ENCODE results near the gene DCLK1.
"Not testable (repeated sequence)": the region's sequence is repeated elsewhere in the genome, so short reads cannot be mapped to it uniquely, and the experiment has no call there.

Gene DCLK1

DNA sequence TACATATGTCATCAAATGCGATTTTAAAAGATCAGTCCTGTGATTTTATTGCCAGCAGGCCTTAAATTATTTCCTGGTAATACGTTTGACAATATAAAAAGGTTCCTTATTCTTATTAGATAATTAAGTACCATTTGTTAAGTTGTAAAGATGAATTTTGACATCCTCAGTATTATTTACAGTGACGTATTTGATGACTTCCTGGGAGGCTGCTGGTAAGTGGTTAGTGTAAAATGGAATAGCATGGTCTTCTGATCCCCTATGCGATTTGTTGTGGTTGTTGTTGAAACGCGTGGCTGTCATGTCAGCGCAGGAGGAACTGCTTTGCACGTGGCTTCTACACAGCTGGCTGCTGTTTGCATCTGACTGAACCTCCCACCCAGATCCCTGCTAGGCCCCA lies 99.7 kb downstream of the DCLK1 start:
- no peak for DNase-seq

- no peak for DNase-seq
Observed at GRCh38 chr13:36030670-36031331, 100.4 kb downstream of the DCLK1 start.

DNA sequence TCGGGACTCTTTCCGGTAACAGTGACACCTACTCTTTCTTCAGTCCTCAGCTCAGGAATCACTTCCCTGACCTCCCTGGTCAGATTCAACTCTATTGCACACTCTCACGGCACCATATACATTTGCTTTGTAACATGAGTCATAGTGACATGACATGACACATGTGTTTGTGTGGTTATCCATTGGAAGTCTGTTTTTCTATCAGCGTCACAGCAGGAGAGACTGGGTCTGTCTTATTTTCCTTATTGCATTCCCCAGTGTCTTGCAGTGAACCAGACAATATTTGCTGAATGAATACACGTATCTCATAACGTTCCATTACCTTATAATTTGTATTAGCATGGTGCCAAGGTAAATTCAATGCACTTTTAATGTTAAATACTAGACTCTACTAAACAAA lies 102.0 kb downstream of the DCLK1 start:
- DNase-seq: no peak

DNA sequence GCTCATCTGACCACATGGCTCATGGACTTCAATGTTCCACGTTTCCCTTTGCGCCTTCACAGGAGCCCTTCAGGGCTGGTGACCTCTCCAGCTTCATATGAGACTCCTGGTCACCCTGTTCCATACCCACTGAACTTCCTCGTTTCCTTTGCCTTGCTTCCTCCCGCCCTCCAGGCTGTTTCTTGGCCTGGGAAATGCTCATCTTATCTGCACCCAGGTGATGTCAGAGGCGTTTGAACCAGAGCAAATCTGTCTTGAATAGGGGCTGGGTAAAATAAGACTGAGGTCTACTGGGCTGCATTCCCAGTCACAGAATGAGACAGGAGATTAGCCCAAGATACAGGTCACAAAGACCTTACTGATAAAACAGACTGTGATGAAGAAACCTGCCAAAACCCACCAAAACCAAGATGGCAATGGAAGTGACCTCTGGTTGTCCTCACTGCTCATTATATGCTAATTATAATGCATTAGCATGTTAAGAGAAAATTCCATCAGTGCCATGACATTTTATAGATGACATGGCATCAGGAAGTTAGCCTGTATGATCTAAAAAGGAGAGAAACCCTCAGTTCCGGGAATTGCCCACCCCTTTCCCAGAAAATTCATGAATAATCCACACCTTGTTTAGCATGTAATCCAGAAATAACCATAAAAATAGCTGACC lies 102.7 kb downstream of the DCLK1 start:
- no peak for DNase-seq

- peak; percentile 23 for DNase-seq
Observed at GRCh38 chr13:36026531-36026930, 104.7 kb downstream of the DCLK1 start.

DNA sequence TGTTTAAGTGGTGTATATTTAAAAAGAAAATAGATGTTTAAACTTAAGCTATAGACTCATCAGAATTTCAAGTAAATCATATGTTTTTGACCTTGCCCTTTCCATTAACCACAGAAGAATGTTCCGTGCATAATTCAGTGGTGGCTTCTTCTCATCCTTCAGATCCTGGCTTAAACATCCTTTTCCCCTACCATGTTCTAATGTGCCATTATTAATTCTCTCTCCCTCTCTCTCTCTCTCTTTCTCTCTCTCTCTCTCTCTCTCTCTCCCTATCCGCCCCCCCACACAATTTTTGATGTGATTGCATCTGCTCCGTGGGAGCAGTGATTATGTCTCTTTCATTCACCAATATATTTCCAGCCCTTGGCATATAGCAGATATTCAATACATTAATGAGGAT lies 116.4 kb downstream of the DCLK1 start:
- no peak for DNase-seq

DNA sequence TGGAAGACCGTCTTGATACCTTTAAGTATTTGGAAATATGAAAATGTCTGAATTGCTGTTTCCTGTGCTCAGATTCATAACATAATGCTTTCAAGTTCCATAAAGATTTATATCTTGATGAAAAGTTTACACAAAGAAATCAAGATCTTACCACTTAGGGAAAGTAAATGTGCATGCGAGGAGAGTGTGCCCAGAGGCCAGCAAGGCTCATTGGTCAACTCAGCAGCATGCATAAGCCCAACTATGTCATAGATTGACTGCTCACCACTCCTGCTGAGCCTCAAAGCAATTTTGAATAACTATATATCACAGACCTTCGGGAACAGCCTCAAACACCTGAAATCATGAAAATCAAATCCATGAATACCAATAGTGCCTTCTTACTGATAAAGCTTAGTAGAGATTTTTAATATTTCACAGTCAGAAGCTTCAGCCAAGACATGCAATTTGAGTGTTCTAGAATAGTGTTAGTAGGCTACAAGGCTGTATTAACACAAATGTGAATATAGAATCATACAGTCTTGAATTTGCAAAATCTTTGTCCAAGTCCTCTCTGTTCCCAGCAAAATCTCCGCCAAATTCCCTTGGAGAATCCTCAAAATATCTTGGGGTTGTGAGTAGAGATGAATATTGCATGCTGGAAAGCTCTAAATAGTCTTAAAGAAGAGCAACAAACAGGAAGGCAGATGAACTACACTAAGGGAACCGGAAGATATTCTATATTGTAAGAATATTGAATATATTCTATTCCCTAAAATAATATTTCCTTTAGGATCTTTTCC lies 124.1 kb downstream of the DCLK1 start:
- no peak for DNase-seq

DNA sequence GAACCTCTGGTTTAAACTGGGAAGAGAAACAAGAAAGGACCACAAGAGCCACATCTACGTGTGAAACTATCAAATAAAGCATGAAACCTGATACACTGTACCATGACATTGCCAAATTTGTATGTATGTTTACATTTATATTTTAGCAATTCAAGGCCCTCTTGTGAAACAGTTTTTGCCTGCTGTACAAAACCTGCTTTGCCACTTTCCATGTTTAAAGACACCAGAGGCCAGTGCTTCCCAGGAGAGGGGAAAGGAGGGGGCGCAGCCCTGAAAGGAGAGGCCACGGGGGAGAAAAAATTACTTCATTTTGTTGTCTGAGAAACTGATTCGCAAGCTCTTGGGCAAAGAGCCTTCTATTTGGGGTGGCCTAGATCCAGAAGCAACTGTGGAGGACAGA lies 124.8 kb downstream of the DCLK1 start:
- DNase-seq: no peak

- DNase-seq: no peak
Observed at GRCh38 chr13:36001561-36001960, 129.6 kb downstream of the DCLK1 start.

DNA sequence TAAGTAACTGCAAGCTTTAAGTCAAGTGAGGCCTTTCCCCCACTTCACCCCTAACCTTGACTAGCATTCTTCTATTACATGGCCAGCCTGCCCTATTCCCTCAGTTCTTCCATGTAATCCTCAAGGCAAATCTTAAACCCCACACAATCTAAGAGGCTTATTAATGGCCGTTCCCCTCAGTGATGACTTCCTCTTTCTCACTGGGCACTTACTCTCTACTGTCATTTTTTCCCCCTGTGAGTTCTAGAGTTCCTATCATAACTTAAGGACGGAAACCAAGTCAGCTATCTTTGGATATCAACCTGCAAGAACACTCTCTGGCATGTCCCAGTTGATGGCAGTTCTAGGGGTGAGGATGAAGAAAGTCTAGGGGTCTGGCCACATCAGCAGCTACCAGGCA lies 131.2 kb downstream of the DCLK1 start:
- no peak for DNase-seq

- DNase-seq: no peak
Observed at GRCh38 chr13:35996360-35996759, 134.8 kb downstream of the DCLK1 start.

GRCh38 chr13:35995136-35995535 lies 136.0 kb downstream of the DCLK1 start:
- DNase-seq: no peak

DNA sequence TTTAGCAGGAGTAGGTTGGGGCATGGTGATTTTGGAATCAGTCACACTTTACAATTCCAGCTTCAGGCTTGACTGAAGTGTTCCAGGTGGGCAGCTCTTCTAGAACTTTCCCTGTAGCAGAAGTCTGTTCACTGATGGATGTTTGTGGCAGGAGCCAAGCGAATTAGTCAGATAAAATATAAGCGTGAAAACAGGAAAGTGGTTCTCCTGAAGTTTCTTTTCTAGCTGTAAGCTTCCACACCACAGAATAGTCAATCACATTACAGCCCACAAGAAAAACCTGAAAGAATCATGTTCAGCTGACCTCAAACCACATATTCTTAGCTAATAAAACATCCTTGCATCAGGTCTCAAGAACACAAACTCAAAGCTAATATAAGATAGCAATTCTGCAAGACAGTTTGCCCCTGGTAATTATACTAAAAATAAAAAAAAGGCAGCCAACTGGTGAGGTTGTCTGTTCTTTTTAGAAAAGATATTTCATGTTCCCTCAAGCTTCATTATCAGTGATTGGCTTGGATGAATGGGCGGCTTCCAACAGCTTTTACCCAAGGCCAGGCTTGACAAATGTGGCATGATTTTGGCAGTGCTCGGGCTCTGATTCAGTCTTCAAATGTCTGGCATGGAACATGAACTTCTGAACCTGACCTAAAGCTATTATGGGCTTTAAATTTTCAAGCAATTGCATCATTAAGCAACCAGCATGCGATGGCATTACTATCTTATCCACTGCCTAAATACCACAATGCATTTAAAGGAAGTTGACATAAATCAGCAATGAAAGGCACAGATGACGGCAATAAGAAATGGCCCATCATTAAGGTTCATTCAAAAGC lies 136.8 kb downstream of the DCLK1 start:
- DNase-seq: no peak

- no peak for DNase-seq
Observed at GRCh38 chr13:35993686-35994085, 137.5 kb downstream of the DCLK1 start.

DNA sequence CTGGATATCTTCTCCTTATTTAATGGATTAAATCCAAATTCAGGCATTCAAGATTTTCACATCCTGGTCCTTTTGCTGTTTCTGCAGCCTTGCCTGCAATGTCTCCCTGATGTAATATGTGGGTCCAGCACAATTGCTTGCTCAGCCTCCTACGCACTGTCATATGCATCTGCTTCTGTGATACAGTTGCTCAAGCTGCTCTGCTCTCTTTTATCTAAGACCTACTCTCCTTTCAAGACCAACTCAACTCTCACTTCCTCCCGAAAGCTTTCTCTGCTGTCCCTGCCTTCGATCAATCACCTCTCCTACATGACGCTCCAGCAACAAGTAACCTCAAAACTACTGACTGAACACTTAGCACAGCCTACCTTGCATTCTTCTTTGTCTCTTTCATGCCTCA lies 138.2 kb downstream of the DCLK1 start:
- DNase-seq: no peak

GRCh38 chr13:35990196-35990595 lies 141.0 kb downstream of the DCLK1 start:
- DNase-seq: no peak

DNA sequence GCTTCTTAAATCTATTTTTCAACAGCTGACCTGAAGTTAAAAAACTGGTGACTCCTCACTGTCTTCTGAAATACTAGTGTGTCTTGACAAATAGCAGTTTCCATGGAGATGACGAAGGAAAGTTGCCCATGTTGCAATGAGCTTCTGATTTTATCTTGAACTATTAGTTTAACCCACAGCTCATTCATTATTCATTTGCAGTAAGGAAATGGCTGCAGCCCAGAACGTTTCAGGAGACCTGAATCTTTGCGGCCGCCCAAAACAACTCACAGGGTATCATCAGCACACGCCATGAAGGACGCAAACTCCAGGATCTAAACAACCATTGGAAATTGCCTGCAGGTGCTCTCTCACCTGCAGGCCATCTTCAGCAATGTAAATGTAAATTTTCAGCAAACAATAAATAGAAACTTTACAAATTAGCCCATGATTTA lies 142.5 kb downstream of the DCLK1 start:
- no peak for DNase-seq

DNA sequence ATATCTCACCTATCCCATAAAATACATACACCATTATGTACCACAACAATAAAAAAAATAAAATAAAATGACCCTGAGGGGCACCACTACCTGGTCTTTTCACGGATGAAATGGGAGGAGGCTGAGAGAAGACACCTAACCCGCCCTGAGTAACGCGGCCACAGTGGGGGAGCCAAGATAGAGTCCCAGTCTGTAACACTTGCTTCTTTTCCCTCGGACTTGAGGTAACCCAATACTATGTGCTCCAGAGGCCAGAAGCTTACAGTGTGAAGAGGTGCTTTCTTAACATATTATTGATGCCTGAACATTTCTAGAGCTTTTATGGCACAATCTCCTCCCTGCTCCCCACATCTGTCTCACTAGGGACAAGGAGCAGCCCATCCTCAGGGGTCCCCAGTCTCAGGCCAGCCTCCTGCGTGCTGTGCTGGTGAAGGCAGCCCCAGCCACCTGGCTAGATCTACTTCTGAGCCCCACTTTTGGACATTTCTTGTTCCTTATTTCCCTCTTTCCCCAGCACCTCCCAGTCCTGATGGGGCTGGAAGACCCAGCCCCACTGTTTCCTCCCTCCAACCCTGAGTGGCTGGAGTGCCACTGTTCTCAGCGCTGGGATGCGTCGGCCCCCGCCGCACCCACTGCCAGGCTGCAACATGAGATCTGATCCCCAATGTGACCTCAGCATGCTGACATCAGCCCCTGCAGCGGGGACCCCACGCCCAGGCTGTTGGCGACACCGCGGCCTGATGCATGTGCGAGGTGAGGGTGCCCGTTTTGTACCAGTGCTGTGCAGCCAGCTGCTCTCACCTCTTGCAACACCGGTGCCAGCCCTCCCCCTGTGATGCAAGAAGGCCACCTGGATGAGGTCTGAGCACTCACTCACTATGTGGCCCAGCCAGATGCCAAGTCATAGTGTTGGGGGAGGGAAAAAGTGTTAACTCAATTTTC lies 143.3 kb downstream of the DCLK1 start:
- DNase-seq: no peak

DNA sequence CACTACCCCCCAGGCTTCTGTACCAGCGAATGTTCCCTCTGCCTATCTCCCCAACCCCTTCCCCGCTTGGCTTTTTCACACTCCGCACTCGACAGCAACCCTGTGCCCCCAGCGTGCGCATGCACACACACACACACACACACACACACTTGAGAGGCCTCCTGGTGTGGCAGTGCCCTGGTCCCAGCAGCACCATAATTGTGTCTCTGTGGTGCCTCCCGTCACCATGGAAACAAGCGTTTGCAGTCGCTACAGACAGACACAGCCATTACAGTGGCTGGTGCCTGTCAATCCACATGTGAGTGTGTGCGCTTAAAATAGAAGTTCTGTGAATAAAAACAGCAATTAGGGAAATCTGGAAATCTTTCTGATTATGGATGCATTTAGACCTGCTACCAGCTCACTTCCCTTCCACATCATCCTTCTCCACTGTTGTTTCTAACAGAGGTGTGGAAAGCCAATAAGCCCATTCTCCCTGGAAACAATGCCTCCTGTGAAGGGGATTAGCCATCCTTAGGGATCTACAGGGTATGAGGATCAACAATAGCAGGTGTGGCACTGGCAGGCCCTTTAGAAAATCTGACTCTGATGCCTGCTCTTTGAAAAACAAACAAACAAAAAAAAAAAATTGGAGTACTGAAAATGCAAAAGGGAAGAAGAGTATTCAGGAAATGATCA lies 146.3 kb downstream of the DCLK1 start:
- DNase-seq: peak; percentile 16

DNA sequence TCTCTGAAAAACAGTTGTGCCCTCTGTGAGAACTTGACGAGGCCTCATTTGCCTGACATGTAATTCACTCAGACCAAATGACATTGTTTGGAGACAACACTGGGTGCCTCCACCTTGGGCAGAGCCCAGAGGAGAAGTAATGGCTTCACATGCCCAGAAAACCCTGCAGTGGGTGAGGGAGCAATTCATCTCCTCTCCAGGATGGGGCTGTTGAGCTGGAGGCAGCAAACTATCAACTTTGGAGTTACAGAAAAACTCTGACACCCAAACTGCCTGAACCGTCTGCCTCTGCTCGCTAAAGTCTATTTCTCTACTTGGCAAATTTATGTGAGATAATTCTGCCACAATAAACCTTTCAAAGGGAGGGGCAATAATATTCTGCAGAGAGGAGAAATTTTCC lies 146.9 kb downstream of the DCLK1 start:
- no peak for DNase-seq

DNA sequence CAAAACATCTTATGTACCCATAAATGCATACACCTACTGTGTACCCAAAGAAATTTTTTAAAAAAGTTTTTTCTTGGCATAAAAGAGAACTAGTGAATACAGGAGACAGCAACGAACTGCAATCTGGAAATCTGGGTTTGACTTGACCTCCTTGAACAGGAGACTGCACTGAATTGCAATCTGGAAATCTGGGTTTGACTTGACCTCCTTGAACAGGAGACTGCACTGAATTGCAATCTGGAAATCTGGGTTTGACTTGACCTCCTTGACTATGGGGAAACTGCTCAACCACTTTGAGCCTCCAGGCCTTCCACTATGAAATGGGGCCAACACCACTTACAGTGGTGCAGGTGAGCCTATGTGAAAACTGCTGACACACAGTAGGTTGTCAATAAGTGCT lies 147.5 kb downstream of the DCLK1 start:
- DNase-seq: not testable (repeated sequence)

Data from DMS79 (cell line).